OCI-LY1 (cell line): Measurements from ENCODE around the gene PARL.

Experiments used
- CTCF ChIP-seq: fragments of 200-600 bp; sonication (generic), shearing (Covaris generic); IDR thresholded peaks from 2 replicates; pipeline ENCODE4 v1.5.1; 2017; ENCODE audit warnings: mild to moderate bottlenecking, antibody characterized with exemption, low read length, moderate library complexity, mixed read lengths
- EZH2 ChIP-seq: fragments of 200-600 bp; sonication (generic), shearing (Covaris generic); IDR thresholded peaks from 2 replicates; pipeline ENCODE4 v1.8.0; 2017; ENCODE audit warnings: borderline replicate concordance, mixed run types, mild to moderate bottlenecking, antibody characterized with exemption, low read length, moderate library complexity, mixed read lengths

- no peak for TF ChIP-seq CTCF
- no peak for TF ChIP-seq EZH2
These were observed 56.7 kb downstream of the PARL start for GRCh38 chr3:183827809-183828537.
